C4-2B (cell line): ENCODE data around the gene TNFRSF1B.

Experiments
- H3K27ac ChIP-seq: fragments of 450-650 bp; 2 replicates; pipeline ENCODE4 v1.5.1; 2017
- CTCF ChIP-seq: fragments of 450-650 bp; conservative IDR thresholded peaks from 2 replicates; pipeline ENCODE4 v1.5.1; 2017; ENCODE audit warnings: mild to moderate bottlenecking
- ZFX ChIP-seq: fragments of 450-650 bp; IDR thresholded peaks from 2 replicates; pipeline ENCODE4 v1.6.1; 2017

Gene TNFRSF1B

GRCh38 chr1:12147201-12147701 is 19.5 kb upstream of the TNFRSF1B start:
- TF ChIP-seq ZFX (no peak), CTCF (no peak)
- no peak overlapping the region for H3K27ac ChIP-seq

- TF ChIP-seq ZFX (no peak), CTCF (no peak)
- no peak overlapping the region for H3K27ac ChIP-seq
Observed at GRCh38 chr1:12148160-12148957, 18.4 kb upstream of the TNFRSF1B start.

- no peak overlapping the region for H3K27ac ChIP-seq
- TF ChIP-seq CTCF = no peak
Observed at GRCh38 chr1:12148958-12149790, 17.6 kb upstream of the TNFRSF1B start.

GRCh38 chr1:12149791-12150175 is 17.0 kb upstream of the TNFRSF1B start:
- TF ChIP-seq ZFX = no peak
- TF ChIP-seq CTCF = no peak
- no peak overlapping the region for H3K27ac ChIP-seq

- H3K27ac ChIP-seq = no peak overlapping the region
- TF ChIP-seq CTCF (no peak), ZFX (no peak)
Observed at GRCh38 chr1:12150456-12151200, 16.2 kb upstream of the TNFRSF1B start.

- no peak for TF ChIP-seq ZFX
- TF ChIP-seq CTCF = no peak
- H3K27ac ChIP-seq = no peak overlapping the region
Observed at GRCh38 chr1:12151465-12151864, 15.3 kb upstream of the TNFRSF1B start.
